A549 treated with AZD2906 at 1 μM for 4 hours (cell line): ENCODE measurements around the gene SLC50A1. TPM values are rescaled to one million over a fixed set of nuclear protein-coding genes. Genes with fewer than 3 reads are reported as not detected.

ENCODE experiments used
- total RNA-seq: library from RNA; stranded (reverse); fragments of 200-300 nt; extraction: Qiagen RNA extraction; gene quantifications from 5 replicates; pipeline ENCODE4 v1.2.3, GENCODE V29; 2022

The SLC50A1 gene
- total RNA-seq = 31.8 to 37.5 TPM (median 32.9 TPM) in 5 replicates

GRCh38 chr1:155135415-155136028 lies at the start of gene SLC50A1:
Gene SLC50A1 (plus strand): TSS chr1:155135852. CDS start chr1:155135912, 60 bp downstream.

GRCh38 chr1:155127105-155127966 lies 8.3 kb upstream of the SLC50A1 start, which contains the start of gene EFNA1:
Gene EFNA1 (plus strand): TSS chr1:155127876. CDS start chr1:155127978, 102 bp downstream.

GRCh38 chr1:155139895-155140629 lies 4.4 kb downstream of the SLC50A1 start, which contains the start of gene DPM3:
Gene DPM3 (minus strand): TSS chr1:155140531. CDS start chr1:155140240, 291 bp downstream.

GRCh38 chr1:155172732-155173477 lies 37.3 kb downstream of the SLC50A1 start, which contains the start of gene KRTCAP2:
Gene KRTCAP2 (minus strand): TSS chr1:155173304. CDS start chr1:155173224, 80 bp downstream.

GRCh38 chr1:155173478-155174323 lies 38.0 kb downstream of the SLC50A1 start, which contains the start of gene TRIM46:
Gene TRIM46 (plus strand): TSS chr1:155173849. CDS start chr1:155173967, 118 bp downstream.

Other genes with a start within 250 kb of the SLC50A1 start
- 39.6 to 50.3 TPM (median 45.3 TPM) in 5 replicates for gene PMVK, start 199.1 kb upstream of the SLC50A1 start, total RNA-seq
- 13.5 to 15.9 TPM (median 14.6 TPM) in 5 replicates for gene PBXIP1, start 179.8 kb upstream of the SLC50A1 start, total RNA-seq
- gene PYGO2, start 174.1 kb upstream of the SLC50A1 start, total RNA-seq = 21.6 to 23.1 TPM (median 21.9 TPM) in 5 replicates
- gene SHC1, start 165.1 kb upstream of the SLC50A1 start, total RNA-seq = 219 to 266 TPM (median 254 TPM) in 5 replicates
- 307 to 357 TPM (median 343 TPM) in 5 replicates for gene CKS1B, start 161.2 kb upstream of the SLC50A1 start, total RNA-seq
- 38.0 to 45.6 TPM (median 44.1 TPM) in 5 replicates for gene FLAD1, start 152.5 kb upstream of the SLC50A1 start, total RNA-seq
- not detected in 5 replicates for gene LENEP, start 142.3 kb upstream of the SLC50A1 start, total RNA-seq
- gene ZBTB7B, start 133.1 kb upstream of the SLC50A1 start, total RNA-seq = 41.1 to 55.1 TPM (median 52.6 TPM) in 5 replicates
- gene DCST2, start 102.1 kb upstream of the SLC50A1 start, total RNA-seq = 0.37 to 1.2 TPM (median 0.71 TPM) in 5 replicates
- 0.05 to 0.07 TPM in 2 of 5 replicates, not detected in the others for gene DCST1, start 102.0 kb upstream of the SLC50A1 start, total RNA-seq
- gene ADAM15, start 84.5 kb upstream of the SLC50A1 start, total RNA-seq = 76.8 to 119 TPM (median 109 TPM) in 5 replicates
- 15.5 to 17.4 TPM (median 16.3 TPM) in 5 replicates for gene EFNA4, start 72.1 kb upstream of the SLC50A1 start, total RNA-seq
- gene EFNA3, start 57.0 kb upstream of the SLC50A1 start, total RNA-seq = 12.3 to 14.8 TPM (median 14.2 TPM) in 5 replicates
- gene EFNA1, start 8.0 kb upstream of the SLC50A1 start, total RNA-seq = 21.7 to 30.6 TPM (median 26.3 TPM) in 5 replicates
- 74.0 to 113 TPM (median 104 TPM) in 5 replicates for gene DPM3, start 4.7 kb downstream of the SLC50A1 start, total RNA-seq
- gene KRTCAP2, start 37.5 kb downstream of the SLC50A1 start, total RNA-seq = 212 to 265 TPM (median 253 TPM) in 5 replicates
- 2.0 to 3.1 TPM (median 2.9 TPM) in 5 replicates for gene TRIM46, start 38.0 kb downstream of the SLC50A1 start, total RNA-seq
- 6.3 to 9.1 TPM (median 8.6 TPM) in 5 replicates for gene THBS3, start 72.0 kb downstream of the SLC50A1 start, total RNA-seq
- gene MTX1, start 72.8 kb downstream of the SLC50A1 start, total RNA-seq = 67.5 to 77.3 TPM (median 75.2 TPM) in 5 replicates
- gene ENTREP3, start 119.6 kb downstream of the SLC50A1 start, total RNA-seq = 26.2 to 38.1 TPM (median 32.7 TPM) in 5 replicates
- gene SCAMP3, start 126.5 kb downstream of the SLC50A1 start, total RNA-seq = 96.0 to 128 TPM (median 117 TPM) in 5 replicates
- 19.6 to 28.0 TPM (median 23.6 TPM) in 5 replicates for gene CLK2, start 137.7 kb downstream of the SLC50A1 start, total RNA-seq
- 3.1 to 5.8 TPM (median 4.5 TPM) in 5 replicates for gene HCN3, start 141.6 kb downstream of the SLC50A1 start, total RNA-seq
- 0.02 TPM in 3 of 5 replicates, not detected in the others for gene PKLR, start 165.6 kb downstream of the SLC50A1 start, total RNA-seq
- 159 to 178 TPM (median 164 TPM) in 5 replicates for gene FDPS, start 173.0 kb downstream of the SLC50A1 start, total RNA-seq
- gene RUSC1, start 185.0 kb downstream of the SLC50A1 start, total RNA-seq = 40.0 to 56.3 TPM (median 51.9 TPM) in 5 replicates